OCI-LY3 (cell line): ENCODE results near the gene TMEM239.

ENCODE experiments used
- CTCF ChIP-seq: fragments of 200-600, 300-600 bp; sonication (generic); IDR thresholded peaks from 2 replicates; pipeline ENCODE4 v1.5.1; 2014; ENCODE audit warnings: antibody characterized with exemption, low read length, low read depth
- EZH2phosphoT487 ChIP-seq: fragments of 200-600 bp; shearing (Covaris generic); IDR thresholded peaks from 2 replicates; pipeline ENCODE4 v1.6.1; 2018; ENCODE audit warnings: antibody characterized with exemption, mixed run types, low read depth

GRCh38 chr20:2799271-2799670, 16.9 kb upstream of the TMEM239 start:
- TF ChIP-seq CTCF (no peak), EZH2phosphoT487 (no peak)
